ENCODE results near the gene POLA2. TPM values are rescaled to one million over a fixed set of nuclear protein-coding genes. Genes with fewer than 3 reads are reported as not detected.

POLA2 gene
- total and polyA plus RNA-seq, 9 of the 15 experiments (the other 6 are each of a cell fraction or from before 2014, with no cell fraction given), result 2.7 to 134 (median 44.4) TPM

GRCh38 chr11:65212226-65212801 lies 49.4 kb upstream of the POLA2 start (continued):
- TF ChIP-seq, protein P1, sequence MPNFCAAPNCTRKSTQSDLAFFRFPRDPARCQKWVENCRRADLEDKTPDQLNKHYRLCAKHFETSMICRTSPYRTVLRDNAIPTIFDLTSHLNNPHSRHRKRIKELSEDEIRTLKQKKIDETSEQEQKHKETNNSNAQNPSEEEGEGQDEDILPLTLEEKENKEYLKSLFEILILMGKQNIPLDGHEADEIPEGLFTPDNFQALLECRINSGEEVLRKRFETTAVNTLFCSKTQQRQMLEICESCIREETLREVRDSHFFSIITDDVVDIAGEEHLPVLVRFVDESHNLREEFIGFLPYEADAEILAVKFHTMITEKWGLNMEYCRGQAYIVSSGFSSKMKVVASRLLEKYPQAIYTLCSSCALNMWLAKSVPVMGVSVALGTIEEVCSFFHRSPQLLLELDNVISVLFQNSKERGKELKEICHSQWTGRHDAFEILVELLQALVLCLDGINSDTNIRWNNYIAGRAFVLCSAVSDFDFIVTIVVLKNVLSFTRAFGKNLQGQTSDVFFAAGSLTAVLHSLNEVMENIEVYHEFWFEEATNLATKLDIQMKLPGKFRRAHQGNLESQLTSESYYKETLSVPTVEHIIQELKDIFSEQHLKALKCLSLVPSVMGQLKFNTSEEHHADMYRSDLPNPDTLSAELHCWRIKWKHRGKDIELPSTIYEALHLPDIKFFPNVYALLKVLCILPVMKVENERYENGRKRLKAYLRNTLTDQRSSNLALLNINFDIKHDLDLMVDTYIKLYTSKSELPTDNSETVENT (CRISPR knock-in tag; IDR thresholded peaks at IDR 0.05), result no peak

DNA sequence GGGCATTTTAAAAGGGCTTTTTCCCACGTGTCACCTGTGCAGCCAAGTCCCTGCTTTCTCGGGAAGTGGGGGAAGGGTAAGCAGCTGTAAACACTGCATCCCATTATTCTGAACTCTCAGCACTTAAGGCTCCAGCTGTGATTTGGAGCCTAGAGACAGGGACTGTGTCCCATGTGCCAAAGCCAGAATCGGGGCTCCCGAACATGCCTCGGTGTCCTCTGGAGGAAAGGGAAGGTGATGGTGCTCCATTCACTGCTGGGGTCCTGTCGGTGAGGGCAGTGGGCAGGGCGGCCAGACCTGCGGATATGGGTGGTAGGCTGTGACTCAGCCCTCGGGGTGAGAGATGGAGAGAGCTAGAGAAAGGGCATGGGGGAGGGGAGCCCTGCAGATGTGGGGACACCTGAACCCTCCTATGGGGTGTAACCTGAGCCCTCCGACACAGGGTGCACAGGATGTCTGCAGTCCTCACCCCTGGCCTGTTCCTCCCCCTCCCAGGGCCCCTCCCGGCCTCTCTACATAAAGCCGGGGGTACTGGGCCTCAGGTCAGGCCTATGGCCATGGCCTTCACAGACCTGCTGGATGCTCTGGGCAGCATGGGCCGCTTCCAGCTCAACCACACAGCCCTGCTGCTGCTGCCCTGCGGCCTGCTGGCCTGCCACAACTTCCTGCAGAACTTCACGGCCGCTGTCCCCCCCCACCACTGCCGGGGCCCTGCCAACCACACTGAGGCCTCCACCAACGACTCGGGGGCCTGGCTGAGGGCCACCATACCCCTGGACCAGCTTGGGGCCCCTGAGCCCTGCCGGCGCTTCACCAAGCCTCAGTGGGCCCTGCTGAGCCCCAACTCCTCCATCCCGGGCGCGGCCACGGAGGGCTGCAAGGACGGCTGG lies 48.2 kb upstream of the POLA2 start:
- no TSS peak for BruUV-seq (replicated peaks)
- POLR2A ChIA-PET, result interaction anchor here (0.7 to 2.1 kb wide), 4 partner anchors 9 to 441 kb away, joined by 3 to 10 read pairs (median 4); no protein-coding TSS in a partner anchor
- 68% methylated on average over 25 of the region's 26 CpGs for WGBS (ENCODE audit: insufficient coverage, low coverage, missing lambda C conversion rate)

More for the DNA sequence above, 48.2 kb upstream of the POLA2 start:
- no peak overlapping the region for H3K4me3 ChIP-seq
- no peaks in the 10 kb centered on the region for H3K9me3 ChIP-seq (replicated peaks; ENCODE audit: control insufficient read depth, insufficient read depth, low read depth, low read length)
- CTCF ChIA-PET (ENCODE audit: low intra/inter-chr PET ratio), result no interaction called here
- peaks cover 13 to 53% of the 10 kb centered on the region in 2 experiments; a peak in 4 of 5 replicates for H3K4me1 ChIP-seq (replicated peaks in 1 of 2; ENCODE audit: control insufficient read depth in 2 of 2, insufficient read depth in 2 of 2, low read length in 2 of 2)
- H3K9me1 ChIP-seq (ENCODE audit: control insufficient read depth, insufficient read depth, low read length), result peaks cover 2% of the 10 kb centered on the region
- no peak overlapping the region for H3K4me2 ChIP-seq (ENCODE audit: insufficient read depth, low read length)
- no peaks in the 10 kb centered on the region for H3K27me3 ChIP-seq (ENCODE audit: control insufficient read depth in 2 of 2, insufficient read depth in 2 of 2, low read length in 2 of 2)
- ATAC-seq (peak; percentile 32), FAIRE-seq (no peak), DNase-seq (ENCODE audit: extremely low read depth in 1 of 4, low spot score in 3 of 4) (peak; percentile 17 to 52 (median 38))
- H3K79me2 ChIP-seq (ENCODE audit: control insufficient read depth, insufficient read depth, low read length), result no peaks in the 10 kb centered on the region
- H2AFZ ChIP-seq (ENCODE audit: low read depth, low read length), result no peak overlapping the region
- no peaks in the 10 kb centered on the region for H4K20me1 ChIP-seq (replicated peaks; ENCODE audit: control insufficient read depth, insufficient read depth, low read length)
- in situ Hi-C loops (cut with MboI), result no loop called here
- intact Hi-C loops (cut with micrococcal nuclease), result no loop called here
- TF ChIP-seq ZNF224 (CRISPR knock-in tag; IDR thresholded peaks at IDR 0.05), result no peak
- TF ChIP-seq, protein P2, sequence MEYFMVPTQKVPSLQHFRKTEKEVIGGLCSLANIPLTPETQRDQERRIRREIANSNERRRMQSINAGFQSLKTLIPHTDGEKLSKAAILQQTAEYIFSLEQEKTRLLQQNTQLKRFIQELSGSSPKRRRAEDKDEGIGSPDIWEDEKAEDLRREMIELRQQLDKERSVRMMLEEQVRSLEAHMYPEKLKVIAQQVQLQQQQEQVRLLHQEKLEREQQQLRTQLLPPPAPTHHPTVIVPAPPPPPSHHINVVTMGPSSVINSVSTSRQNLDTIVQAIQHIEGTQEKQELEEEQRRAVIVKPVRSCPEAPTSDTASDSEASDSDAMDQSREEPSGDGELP (CRISPR knock-in tag; IDR thresholded peaks at IDR 0.05; ENCODE audit: borderline replicate concordance), result peak; percentile 7; the same call in 1 of the 2 replicates
- TF ChIP-seq SUPT5H (IDR thresholded peaks at IDR 0.05), result 0 out of 2 replicates have a peak, but pooled peaks have one; percentile 24
- no peak for TF ChIP-seq GTF2F1 (IDR thresholded peaks at IDR 0.05; ENCODE audit: low read depth, low read length)
- 0 out of 2 replicates have a peak, but pooled peaks have one; percentile 7 for TF ChIP-seq CBFA2T3 (IDR thresholded peaks at IDR 0.05)
- peak; percentile 78 for TF ChIP-seq POLR2G (IDR thresholded peaks at IDR 0.05; ENCODE audit: low read depth, low read length)
- TF ChIP-seq POLR2B (IDR thresholded peaks at IDR 0.05; ENCODE audit: low read depth, partially characterized antibody), result peak; percentile 29
- peak overlapping the region in 1 of 2 experiments; percentile 59; a peak in 2 of 4 replicates for H3K9ac ChIP-seq (ENCODE audit: insufficient read depth in 1 of 2, low read depth in 2 of 2, low read length in 2 of 2)
- H3K36me3 ChIP-seq (ENCODE audit: control insufficient read depth, insufficient read depth, low read length), result peaks cover 35% of the 10 kb centered on the region; the same call in 2 of the 3 replicates
- H3K27ac ChIP-seq (ENCODE audit: extremely low read depth, low read depth, low read length), result no peak overlapping the region
